ENCODE data around the gene COA6. TPM values are rescaled to one million over a fixed set of nuclear protein-coding genes. Genes with fewer than 3 reads are reported as not detected.

The COA6 gene, protein sequence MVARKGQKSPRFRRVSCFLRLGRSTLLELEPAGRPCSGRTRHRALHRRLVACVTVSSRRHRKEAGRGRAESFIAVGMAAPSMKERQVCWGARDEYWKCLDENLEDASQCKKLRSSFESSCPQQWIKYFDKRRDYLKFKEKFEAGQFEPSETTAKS
- total RNA-seq, result 10.4 and 20.7 TPM in 2 replicates

DNA sequence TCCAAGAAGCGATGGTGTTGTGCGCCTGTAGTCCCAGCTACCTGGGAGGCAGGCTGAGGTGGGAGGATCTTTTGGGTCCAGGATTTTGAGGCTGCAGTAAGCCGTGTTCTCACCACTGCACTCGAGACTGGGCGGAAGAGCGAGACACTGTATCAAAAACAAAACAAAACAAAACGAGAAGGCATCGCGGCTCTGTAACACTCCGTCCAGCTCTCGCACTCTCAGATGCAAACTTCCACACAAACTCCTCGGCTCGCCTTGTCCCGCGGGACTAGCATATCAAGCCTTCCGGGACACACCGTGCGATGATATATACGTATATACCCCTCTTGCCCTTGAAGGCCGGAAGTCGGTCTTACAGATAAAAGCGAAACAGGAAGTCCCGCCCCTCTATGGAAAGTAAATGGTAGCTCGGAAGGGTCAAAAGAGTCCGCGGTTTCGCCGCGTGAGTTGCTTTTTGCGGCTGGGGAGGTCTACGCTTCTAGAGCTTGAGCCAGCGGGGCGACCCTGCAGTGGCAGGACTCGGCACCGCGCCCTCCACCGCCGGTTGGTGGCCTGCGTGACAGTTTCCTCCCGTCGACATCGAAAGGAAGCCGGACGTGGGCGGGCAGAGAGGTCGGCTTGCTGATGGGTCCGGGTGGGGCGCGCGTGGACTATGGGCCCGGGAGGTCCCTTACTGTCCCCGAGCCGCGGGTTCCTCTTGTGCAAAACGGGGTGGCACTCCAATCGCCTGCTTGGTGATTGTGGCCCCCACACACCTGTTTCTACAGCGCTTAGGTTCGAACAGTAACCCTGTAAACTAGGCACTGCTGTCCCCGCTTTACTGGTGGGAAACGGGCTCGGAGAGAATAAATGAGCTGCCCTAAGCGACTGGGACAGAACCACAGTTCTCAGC is at the start of gene COA6:
TSS of gene COA6 (plus strand) at position 393 of the 895 bp plus-strand sequence. CDS start at position 404, 11 bp downstream.

Other genes with a start within 250 kb of the COA6 start
- 13.4 and 19.9 TPM in 2 replicates for gene TARBP1, start 105.7 kb downstream of the COA6 start, total RNA-seq
- 56.2 and 64.4 TPM in 2 replicates for gene IRF2BP2, start 236.7 kb downstream of the COA6 start, total RNA-seq

Measured in bladder microvascular endothelial cell (primary cell).